GM12878 (cell line): ENCODE measurements around the gene KLRD1. TPM values are rescaled to one million over a fixed set of nuclear protein-coding genes. Genes with fewer than 3 reads are reported as not detected.

Experiments
- ATAC-seq: fragments of 200-7000 bp; cut with Tn5 transposase; 3 replicates; pipeline ENCODE4 v1.9.1; 2020; ENCODE audit warnings: mild to moderate bottlenecking, moderate library complexity
- BruUV-seq: library from RNA; stranded (reverse); fragments of 400-500 nt; replicated peaks from 2 replicates; lab custom pipeline; 2021; lab: Mats Ljungman, UMichigan
- CTCF ChIA-PET: fragments of 300-600 bp; sonication (Branson Sonifier 250); formaldehyde crosslinking; extraction: SDS; loops from one replicate; lab custom pipeline; 2021; ENCODE audit warnings: inconsistent platforms; lab: Yijun Ruan, JAX
- POLR2A ChIA-PET: fragments of 350-600 bp; formaldehyde crosslinking; extraction: SDS; loops from one replicate; lab custom pipeline; 2021; ENCODE audit warnings: inconsistent platforms; lab: Charles Lee
- RAD21 ChIA-PET: fragments of 300-600 bp; sonication (Branson Sonifier 250); formaldehyde crosslinking; loops from one replicate; lab custom pipeline; 2023; ENCODE audit warnings: antibody characterized with exemption; ENCODE audit not compliant: unreplicated experiment; lab: Charles Lee
- SMC1A ChIA-PET: fragments of 300-600 bp; sonication (Branson Sonifier 250); formaldehyde crosslinking; loops from one replicate; lab custom pipeline; 2023; ENCODE audit not compliant: unreplicated experiment, uncharacterized antibody; lab: Charles Lee
- DNase-seq: peaks from one replicate; pipeline ENCODE4 v3.0.0-alpha.2; 2011; ENCODE audit warnings: low read depth, low spot score
- FAIRE-seq: peaks from 3 replicates; lab custom pipeline; 2011; peaks lifted over from hg19 to GRCh38; lab: Jason Lieb, UNC
- H2AFZ ChIP-seq: 2 replicates; pipeline ENCODE4 v1.6.0; 2011; ENCODE audit warnings: low read depth, low read length, control low read depth; ENCODE audit not compliant: control insufficient read depth
- H3K27ac ChIP-seq: 2 replicates; pipeline ENCODE4 v1.5.1; 2011; ENCODE audit warnings: control low read depth; ENCODE audit not compliant: control insufficient read depth, insufficient read depth
- H3K27me3 ChIP-seq, 2 experiments: replicated peaks in 1 of 2; 2 replicates each; pipeline versions ENCODE4 v1.6.0 to v1.6.1; 2011; ENCODE audit warnings: low read length in 1 of 2; ENCODE audit not compliant: control insufficient read depth in 2 of 2, insufficient read depth in 2 of 2
- H3K36me3 ChIP-seq, 2 experiments: 2 replicates each; pipeline ENCODE4 v1.5.1; 2011; ENCODE audit warnings: low read length in 1 of 2; ENCODE audit not compliant: control insufficient read depth in 2 of 2, insufficient read depth in 2 of 2
- H3K4me1 ChIP-seq: 2 replicates; pipeline ENCODE4 v1.6.1; 2011; ENCODE audit warnings: mild to moderate bottlenecking, low read length, moderate library complexity, mixed read lengths; ENCODE audit not compliant: control insufficient read depth, insufficient read depth
- H3K4me2 ChIP-seq: 2 replicates; pipeline ENCODE4 v1.6.0; 2011; ENCODE audit warnings: control low read depth; ENCODE audit not compliant: control insufficient read depth, insufficient read depth
- H3K4me3 ChIP-seq: fragments of 200-600 bp; sonication (generic); 2 replicates; pipeline ENCODE4 v1.5.1; 2016
- H3K79me2 ChIP-seq: 2 replicates; pipeline ENCODE4 v1.6.0; 2011; ENCODE audit warnings: low read length; ENCODE audit not compliant: control insufficient read depth, insufficient read depth
- H3K9ac ChIP-seq: 2 replicates; pipeline ENCODE4 v1.8.0; 2011; ENCODE audit warnings: low read length, control low read depth, mixed read lengths; ENCODE audit not compliant: control insufficient read depth, insufficient read depth
- H3K9me3 ChIP-seq: replicated peaks from 3 replicates; pipeline ENCODE4 v1.5.1; 2011; ENCODE audit warnings: mild to moderate bottlenecking, low read length; ENCODE audit not compliant: control insufficient read depth, insufficient read depth
- H4K20me1 ChIP-seq: 2 replicates; pipeline ENCODE4 v1.6.0; 2011; ENCODE audit not compliant: control insufficient read depth, insufficient read depth
- CBX3 ChIP-seq: fragments of 200-600 bp; sonication (generic); IDR thresholded peaks from 2 replicates; pipeline ENCODE4 v1.6.1; 2016; ENCODE audit warnings: low read depth, borderline replicate concordance
- DPF2 ChIP-seq: fragments of 450-650 bp; IDR thresholded peaks from 2 replicates; pipeline ENCODE4 v1.6.1; 2017; ENCODE audit warnings: mild to moderate bottlenecking
- IKZF1 ChIP-seq: fragments of 450-650 bp; conservative IDR thresholded peaks from 2 replicates; pipeline ENCODE4 v1.6.1; 2017; ENCODE audit warnings: antibody characterized with exemption, mild to moderate bottlenecking
- MTA3 ChIP-seq: IDR thresholded peaks from 2 replicates; pipeline ENCODE4 v1.6.1; 2012; ENCODE audit warnings: low read length, inconsistent platforms, borderline replicate concordance
- NFIC ChIP-seq: IDR thresholded peaks from 2 replicates; pipeline ENCODE4 v1.6.1; 2012; ENCODE audit warnings: low read depth, mild to moderate bottlenecking, inconsistent platforms, low read length, moderate library complexity
- PBX3 ChIP-seq: IDR thresholded peaks from 2 replicates; pipeline ENCODE4 v1.6.1; 2011; ENCODE audit warnings: mild to moderate bottlenecking, low read depth, low read length, moderate library complexity; ENCODE audit not compliant: insufficient replicate concordance
- RELA ChIP-seq: fragments of 450-650 bp; IDR thresholded peaks from 2 replicates; pipeline ENCODE4 v1.8.0; 2014; ENCODE audit warnings: borderline replicate concordance; ENCODE audit not compliant: partially characterized antibody
- REST ChIP-seq: IDR thresholded peaks from 2 replicates; pipeline ENCODE4 v1.6.1; 2012; ENCODE audit warnings: mild to moderate bottlenecking, low read depth, low read length
- SKIL ChIP-seq: fragments of 450-650 bp; IDR thresholded peaks from 2 replicates; pipeline ENCODE4 v1.6.1; 2017; ENCODE audit warnings: mild to moderate bottlenecking, low read depth, inconsistent platforms; ENCODE audit not compliant: poor library complexity, severe bottlenecking
- SRF ChIP-seq, 2 experiments: IDR thresholded peaks; 2 replicates each; pipeline ENCODE4 v1.6.1; 2011; ENCODE audit warnings: low read depth in 2 of 2, low read length in 2 of 2, mild to moderate bottlenecking in 1 of 2, moderate library complexity in 1 of 2
- TCF7 ChIP-seq: IDR thresholded peaks from 2 replicates; pipeline ENCODE4 v1.6.1; 2014; ENCODE audit warnings: antibody characterized with exemption, borderline replicate concordance
- ZNF592 ChIP-seq: fragments of 450-650 bp; IDR thresholded peaks from 2 replicates; pipeline ENCODE4 v1.6.1; 2017; ENCODE audit warnings: mild to moderate bottlenecking, moderate library complexity
- WGBS: methylation state at CpG from one replicate; pipeline ENCODE4 v1.1.6; 2016; ENCODE audit warnings: low lambda C conversion rate; ENCODE audit not compliant: insufficient replicate concordance, insufficient coverage; ENCODE audit errors: missing lambda C conversion rate; 5-methylcytosine and 5-hydroxymethylcytosine counted together
- in situ Hi-C: fragments of 300-500 bp; cut with MboI; formaldehyde crosslinking; loops from 9 replicates; pipeline ENCODE4 v1.14.3; 2018; ENCODE audit warnings: mixed read lengths
- intact Hi-C: fragments of 100-400 bp; cut with micrococcal nuclease; formaldehyde crosslinking; loops from one replicate; pipeline ENCODE4 v1.14.2; 2022; ENCODE audit not compliant: unreplicated experiment
- polyA plus RNA-seq, 11 experiments: library from polyadenylated mRNA; depleted of rRNA in 4 of 11; unstranded in 6 of 11; stranded (reverse) in 5 of 11; fragments of >200 nt; fragmentation: Nextera tagmentation in 4 of 11; fragmentation: Illumina TruSeq in 1 of 11; extraction: Ambion mirVana in 4 of 11; extraction: Trizol in 1 of 11; gene quantifications; 1 replicate in 1 of 11; 2 replicates in 10 of 11; pipeline versions ENCODE4 v1.2.1 to v1.2.3, GENCODE V29; 2011 to 2016; ENCODE audit warnings: inconsistent platforms in 2 of 11, missing spikeins in 2 of 11, low read depth in 1 of 11
- total RNA-seq, 4 experiments: library from RNA; depleted of rRNA in 3 of 4; stranded (reverse); fragments of >200 nt in 3 of 4; fragmentation: Illumina TruSeq in 1 of 4; extraction: Trizol in 1 of 4; gene quantifications; 2 replicates each; pipeline versions ENCODE4 v1.2.1 to v1.2.3, GENCODE V29; 2013 to 2021

Gene KLRD1
- total and polyA plus RNA-seq, 10 of the 15 experiments (the other 5 are each of a cell fraction or from before 2014, with no cell fraction given): under 0.01 to 0.50 (median 0.13) TPM; not detected in 4

- TF ChIP-seq NFIC (no peak), RELA (no peak), SKIL (no peak)
- TF ChIP-seq, all 136 proteins: peak for 3
Observed at GRCh38 chr12:10361084-10361483, 53.4 kb downstream of the KLRD1 start (continued).

GRCh38 chr12:10361622-10362021, 54.0 kb downstream of the KLRD1 start:
- in situ Hi-C loops: no loop called here
- Histone ChIP-seq H4K20me1 (no peaks in the 10 kb centered on the region), H3K9me3 (no peaks in the 10 kb centered on the region; the same call in 2 of the 3 replicates), H3K4me3 (no peak overlapping the region), H3K4me2 (no peak overlapping the region), H3K27ac (no peak overlapping the region), H3K27me3 (no peaks in the 10 kb centered on the region), H3K4me1 (peaks cover 21% of the 10 kb centered on the region), H3K9ac (no peak overlapping the region), H3K36me3 (no peaks in the 10 kb centered on the region), H3K79me2 (no peaks in the 10 kb centered on the region), H2AFZ (no peak overlapping the region)
- RAD21 ChIA-PET: no interaction called here
- POLR2A ChIA-PET: no interaction called here
- BruUV-seq: no TSS peak
- no peak for DNase-seq
- no peak for ATAC-seq
- 56% methylated on average over 4 of the region's 4 CpGs for WGBS
- CTCF ChIA-PET: no interaction called here
- no peak for FAIRE-seq
- SMC1A ChIA-PET: interaction anchor here (0.9 to 1.4 kb wide), 4 partner anchors 45 to 252 kb away, joined by 3 to 4 read pairs (median 3); partner anchors contain the start of gene MAGOHB
- intact Hi-C loops: no loop called here
- TF ChIP-seq DPF2: no peak
- no peak for TF ChIP-seq REST
- no peak for TF ChIP-seq TCF7
- TF ChIP-seq CBX3: no peak
- TF ChIP-seq SRF (IDR thresholded peaks at IDR 0.05; ENCODE audit: low read depth in 2 of 2, low read length in 2 of 2): no peak
- TF ChIP-seq PBX3: no peak
- no peak for TF ChIP-seq ZNF592
- no peak for TF ChIP-seq MTA3
- TF ChIP-seq IKZF1: no peak
